H1 (cell line): ENCODE data around the gene KLHL29.

Source experiments
- CHD1 ChIP-seq: IDR thresholded peaks from 2 replicates; pipeline ENCODE4 v1.6.1; 2012; ENCODE audit warnings: low read depth, low read length, improper control_type of control experiment
- CTCF ChIP-seq, 3 experiments: IDR thresholded peaks; 1 replicate in 2 of 3; 2 replicates in 1 of 3; pipeline versions ENCODE4 v1.5.1 to v1.6.1; 2011; ENCODE audit warnings: low read length in 3 of 3, mild to moderate bottlenecking in 3 of 3, inconsistent platforms in 2 of 3, low read depth in 1 of 3, moderate library complexity in 1 of 3; ENCODE audit not compliant: insufficient read depth in 1 of 3; ENCODE audit errors: control extremely low read depth in 1 of 3
- EZH2 ChIP-seq: fragments of 200-600 bp; sonication (generic); IDR thresholded peaks from 2 replicates; pipeline ENCODE4 v1.7.1; 2012; ENCODE audit warnings: low read depth, mild to moderate bottlenecking, moderate library complexity, low read length, inconsistent platforms; ENCODE audit not compliant: severe bottlenecking
- POLR2A ChIP-seq, 2 experiments: IDR thresholded peaks; 1 replicate in 1 of 2; 2 replicates in 1 of 2; pipeline ENCODE4 v1.6.1; 2011; ENCODE audit warnings: low read depth in 2 of 2, low read length in 2 of 2, mild to moderate bottlenecking in 2 of 2; ENCODE audit errors: control extremely low read depth in 1 of 2
- POLR2AphosphoS5 ChIP-seq: IDR thresholded peaks from 2 replicates; pipeline ENCODE4 v1.6.1; 2011; ENCODE audit warnings: low read depth, low read length
- TCF12 ChIP-seq: IDR thresholded peaks from 2 replicates; pipeline ENCODE4 v1.6.1; 2011; ENCODE audit warnings: low read depth, mild to moderate bottlenecking, low read length

GRCh38 chr2:23555944-23556343 is 171.0 kb downstream of the KLHL29 start:
- TF ChIP-seq POLR2A (IDR thresholded peaks at IDR 0.05; ENCODE audit: control extremely low read depth in 1 of 2, low read depth in 2 of 2, low read length in 2 of 2) = no peak
- TF ChIP-seq CHD1 = no peak
- no peak for TF ChIP-seq TCF12
- TF ChIP-seq CTCF (IDR thresholded peaks at IDR 0.05; ENCODE audit: control extremely low read depth in 1 of 3, insufficient read depth in 1 of 3, low read depth in 1 of 3, low read length in 3 of 3) = no peak; a peak in 1 of 4 replicates
- no peak for TF ChIP-seq POLR2AphosphoS5
- TF ChIP-seq EZH2 = no peak
